SU-DHL-6 (cell line): ENCODE data around the gene HMG20A.

Experiments
- H2AFZ ChIP-seq: fragments of 200-600 bp; sonication (generic); 2 replicates; pipeline ENCODE4 v1.6.1; 2014; ENCODE audit warnings: low read depth, mild to moderate bottlenecking, moderate library complexity, mixed read lengths, antibody characterized with exemption, low read length; ENCODE audit not compliant: severe bottlenecking
- H3F3A ChIP-seq: fragments of 200-600 bp; shearing (Covaris generic); 2 replicates; pipeline ENCODE4 v1.6.0; 2016; ENCODE audit warnings: antibody characterized with exemption, mild to moderate bottlenecking; ENCODE audit not compliant: insufficient read depth
- H3K27ac ChIP-seq: fragments of 200-600 bp; sonication (generic); 2 replicates; pipeline ENCODE4 v1.5.1; 2016; ENCODE audit warnings: low read depth, mild to moderate bottlenecking, low read length, moderate library complexity, mixed read lengths
- H3K27me3 ChIP-seq: fragments of 200-600 bp; sonication (generic), shearing (Covaris generic); 2 replicates; pipeline ENCODE4 v1.6.0; 2014; ENCODE audit warnings: mild to moderate bottlenecking, low read length
- H3K36me3 ChIP-seq: fragments of 200-600 bp; sonication (generic); 2 replicates; pipeline ENCODE4 v1.6.1; 2014; ENCODE audit warnings: mild to moderate bottlenecking, low read length, mixed read lengths
- H3K4me2 ChIP-seq: fragments of 300-600, 200-600 bp; shearing (Covaris generic), sonication (generic); 2 replicates; pipeline ENCODE4 v1.6.0; 2014; ENCODE audit warnings: low read length, low read depth, mild to moderate bottlenecking; ENCODE audit not compliant: poor library complexity, severe bottlenecking
- H3K4me3 ChIP-seq: fragments of 200-600 bp; sonication (generic); 2 replicates; pipeline ENCODE4 v1.5.1; 2014; ENCODE audit warnings: antibody characterized with exemption, low read length, mild to moderate bottlenecking, mixed read lengths; ENCODE audit not compliant: insufficient read depth, poor library complexity, severe bottlenecking
- H3K79me2 ChIP-seq: fragments of 200-600 bp; sonication (generic); 2 replicates; pipeline ENCODE4 v1.6.1; 2014; ENCODE audit warnings: mild to moderate bottlenecking, low read length, moderate library complexity; ENCODE audit not compliant: insufficient read depth
- H3K9ac ChIP-seq: fragments of 200-600 bp; sonication (generic); 2 replicates; pipeline ENCODE4 v1.7.0; 2014; ENCODE audit warnings: mild to moderate bottlenecking, low read length
- H3K9me2 ChIP-seq: fragments of 200-600 bp; sonication (generic); replicated peaks from 2 replicates; pipeline ENCODE4 v1.6.1; 2014; ENCODE audit warnings: low read length; ENCODE audit not compliant: insufficient read depth
- H3K9me3 ChIP-seq: fragments of 200-600 bp; sonication (generic); 2 replicates; pipeline ENCODE4 v1.6.1; 2014; ENCODE audit warnings: low read length, mixed read lengths; ENCODE audit not compliant: insufficient read depth
- H4K20me1 ChIP-seq: fragments of 200-600 bp; sonication (generic); 2 replicates; pipeline ENCODE4 v1.6.1; 2014; ENCODE audit warnings: low read depth, mild to moderate bottlenecking, antibody characterized with exemption, low read length, moderate library complexity, mixed read lengths
- EZH2phosphoT487 ChIP-seq: fragments of 200-600 bp; sonication (generic), shearing (Covaris generic); conservative IDR thresholded peaks from 2 replicates; pipeline ENCODE4 v1.6.1; 2018; ENCODE audit warnings: mild to moderate bottlenecking, antibody characterized with exemption, low read length, moderate library complexity, mixed read lengths
- TF ChIP-seq, protein P1 (sequence below): fragments of 200-600 bp; sonication (generic); IDR thresholded peaks from one replicate; pipeline ENCODE4 v1.5.1; 2017; ENCODE audit warnings: antibody characterized with exemption, mild to moderate bottlenecking, low read length, moderate library complexity; ENCODE audit not compliant: insufficient read depth, poor library complexity, severe bottlenecking

The HMG20A gene

DNA sequence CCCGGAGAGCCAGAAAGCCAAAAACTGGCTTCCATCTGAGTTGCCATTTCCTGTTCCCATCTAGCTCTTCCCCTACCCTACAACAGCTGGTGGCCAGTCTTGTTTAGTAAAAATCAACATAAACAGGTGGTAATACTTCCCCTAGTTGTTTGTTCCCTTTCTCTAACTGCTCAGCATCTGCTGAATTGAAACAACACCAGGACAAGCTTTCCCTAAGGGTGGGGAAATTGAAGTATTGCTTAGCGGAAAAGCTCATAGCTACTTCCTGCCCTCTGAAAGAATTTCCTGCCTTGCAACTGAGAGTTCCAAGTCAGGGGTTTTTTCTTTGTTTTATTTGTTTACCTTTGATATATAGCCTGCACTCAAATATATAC, 66.8 kb downstream of the HMG20A start:
- Histone ChIP-seq H3K9ac (no peak overlapping the region), H3K9me2 (no peaks in the 10 kb centered on the region), H3K4me2 (no peak overlapping the region), H3K4me3 (no peak overlapping the region), H2AFZ (no peak overlapping the region), H4K20me1 (no peaks in the 10 kb centered on the region), H3K27me3 (no peaks in the 10 kb centered on the region), H3K36me3 (peaks cover 2% of the 10 kb centered on the region; the same call in 1 of the 2 replicates), H3K27ac (no peak overlapping the region), H3K9me3 (no peaks in the 10 kb centered on the region), H3K79me2 (no peaks in the 10 kb centered on the region), H3F3A (no peaks in the 10 kb centered on the region)
- no peak for TF ChIP-seq EZH2phosphoT487
- TF ChIP-seq, protein P1, sequence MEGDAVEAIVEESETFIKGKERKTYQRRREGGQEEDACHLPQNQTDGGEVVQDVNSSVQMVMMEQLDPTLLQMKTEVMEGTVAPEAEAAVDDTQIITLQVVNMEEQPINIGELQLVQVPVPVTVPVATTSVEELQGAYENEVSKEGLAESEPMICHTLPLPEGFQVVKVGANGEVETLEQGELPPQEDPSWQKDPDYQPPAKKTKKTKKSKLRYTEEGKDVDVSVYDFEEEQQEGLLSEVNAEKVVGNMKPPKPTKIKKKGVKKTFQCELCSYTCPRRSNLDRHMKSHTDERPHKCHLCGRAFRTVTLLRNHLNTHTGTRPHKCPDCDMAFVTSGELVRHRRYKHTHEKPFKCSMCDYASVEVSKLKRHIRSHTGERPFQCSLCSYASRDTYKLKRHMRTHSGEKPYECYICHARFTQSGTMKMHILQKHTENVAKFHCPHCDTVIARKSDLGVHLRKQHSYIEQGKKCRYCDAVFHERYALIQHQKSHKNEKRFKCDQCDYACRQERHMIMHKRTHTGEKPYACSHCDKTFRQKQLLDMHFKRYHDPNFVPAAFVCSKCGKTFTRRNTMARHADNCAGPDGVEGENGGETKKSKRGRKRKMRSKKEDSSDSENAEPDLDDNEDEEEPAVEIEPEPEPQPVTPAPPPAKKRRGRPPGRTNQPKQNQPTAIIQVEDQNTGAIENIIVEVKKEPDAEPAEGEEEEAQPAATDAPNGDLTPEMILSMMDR = no peak

DNA sequence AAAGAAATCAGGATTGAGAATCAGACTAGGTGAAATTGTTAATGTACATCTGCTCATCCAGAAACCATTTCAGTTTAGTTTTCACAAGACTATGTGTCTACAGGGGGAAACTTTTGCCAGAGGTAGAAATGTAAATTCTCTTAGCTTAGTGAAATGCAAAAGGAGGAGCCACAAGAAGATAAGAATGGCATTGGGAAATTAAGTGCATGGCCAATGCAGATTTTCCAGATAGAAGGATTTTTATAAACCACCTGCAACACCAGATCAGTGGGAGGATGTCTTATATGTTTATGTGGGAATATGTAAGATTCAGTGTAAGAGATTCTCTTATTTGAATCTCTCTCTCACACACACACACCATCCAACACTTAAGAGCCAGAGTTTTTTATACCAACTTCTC, 67.2 kb downstream of the HMG20A start:
- Histone ChIP-seq H4K20me1 (no peaks in the 10 kb centered on the region), H3K27me3 (no peaks in the 10 kb centered on the region), H3K4me2 (no peak overlapping the region), H3K27ac (no peak overlapping the region), H3K36me3 (no peaks in the 10 kb centered on the region; the same call in 1 of the 2 replicates), H3K9me3 (no peaks in the 10 kb centered on the region), H3F3A (no peaks in the 10 kb centered on the region), H3K79me2 (no peaks in the 10 kb centered on the region), H3K9me2 (no peaks in the 10 kb centered on the region), H3K9ac (no peak overlapping the region), H2AFZ (no peak overlapping the region), H3K4me3 (no peak overlapping the region)
- TF ChIP-seq, protein P1 = no peak
- TF ChIP-seq EZH2phosphoT487 = no peak

DNA sequence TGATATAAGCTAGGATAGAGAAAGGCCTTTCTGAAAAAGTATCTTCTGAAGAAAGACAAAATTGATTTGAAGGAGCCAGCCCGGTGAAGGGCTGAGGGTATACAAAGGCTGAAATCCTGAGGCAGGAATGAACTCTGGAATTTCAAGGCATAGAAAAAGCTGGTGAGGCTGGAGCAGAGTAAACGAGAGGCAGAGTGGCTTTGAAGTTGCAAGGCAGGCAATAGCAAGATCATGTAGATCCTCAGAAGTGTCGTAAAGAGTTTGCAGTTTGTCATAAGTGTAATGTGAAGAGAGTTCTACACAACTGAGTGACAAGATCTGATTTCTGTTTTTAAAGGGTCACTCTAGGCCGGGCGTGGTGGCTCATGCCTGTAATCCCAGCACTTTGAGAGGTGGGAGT, 69.0 kb downstream of the HMG20A start:
- Histone ChIP-seq H3K4me3 (no peak overlapping the region), H3K4me2 (no peak overlapping the region), H3K79me2 (no peaks in the 10 kb centered on the region), H3K9ac (no peak overlapping the region), H3K36me3 (no peaks in the 10 kb centered on the region; the same call in 1 of the 2 replicates), H3F3A (no peaks in the 10 kb centered on the region), H2AFZ (no peak overlapping the region), H3K27me3 (no peaks in the 10 kb centered on the region), H3K27ac (no peak overlapping the region), H4K20me1 (no peaks in the 10 kb centered on the region), H3K9me2 (no peaks in the 10 kb centered on the region), H3K9me3 (no peaks in the 10 kb centered on the region)
- TF ChIP-seq EZH2phosphoT487 = no peak
- TF ChIP-seq, protein P1 = no peak
